ENCODE data around the gene SLC24A3.

DNA sequence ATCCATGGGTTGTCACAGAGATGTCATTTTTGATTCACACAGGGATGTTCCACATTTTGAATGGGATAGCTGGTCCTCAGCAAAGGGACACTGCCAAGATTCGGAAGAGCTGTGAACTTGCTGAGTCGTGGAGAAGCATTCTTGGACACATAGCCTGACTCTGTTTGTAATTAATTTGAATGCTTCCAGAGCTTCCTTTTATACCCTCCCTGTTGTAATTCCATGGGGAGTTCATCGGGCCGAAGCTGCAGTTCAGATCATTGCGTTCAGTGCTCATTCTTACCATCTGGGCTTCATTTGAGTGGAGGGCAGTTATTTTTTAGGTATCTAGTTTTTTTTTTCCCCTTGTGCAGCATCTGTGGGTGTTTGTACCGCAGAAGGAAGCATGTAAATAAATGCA is 126.5 kb downstream of the SLC24A3 start:
- no peak for TF ChIP-seq POLR2A (IDR thresholded peaks at IDR 0.05)
- TF ChIP-seq, protein P1, sequence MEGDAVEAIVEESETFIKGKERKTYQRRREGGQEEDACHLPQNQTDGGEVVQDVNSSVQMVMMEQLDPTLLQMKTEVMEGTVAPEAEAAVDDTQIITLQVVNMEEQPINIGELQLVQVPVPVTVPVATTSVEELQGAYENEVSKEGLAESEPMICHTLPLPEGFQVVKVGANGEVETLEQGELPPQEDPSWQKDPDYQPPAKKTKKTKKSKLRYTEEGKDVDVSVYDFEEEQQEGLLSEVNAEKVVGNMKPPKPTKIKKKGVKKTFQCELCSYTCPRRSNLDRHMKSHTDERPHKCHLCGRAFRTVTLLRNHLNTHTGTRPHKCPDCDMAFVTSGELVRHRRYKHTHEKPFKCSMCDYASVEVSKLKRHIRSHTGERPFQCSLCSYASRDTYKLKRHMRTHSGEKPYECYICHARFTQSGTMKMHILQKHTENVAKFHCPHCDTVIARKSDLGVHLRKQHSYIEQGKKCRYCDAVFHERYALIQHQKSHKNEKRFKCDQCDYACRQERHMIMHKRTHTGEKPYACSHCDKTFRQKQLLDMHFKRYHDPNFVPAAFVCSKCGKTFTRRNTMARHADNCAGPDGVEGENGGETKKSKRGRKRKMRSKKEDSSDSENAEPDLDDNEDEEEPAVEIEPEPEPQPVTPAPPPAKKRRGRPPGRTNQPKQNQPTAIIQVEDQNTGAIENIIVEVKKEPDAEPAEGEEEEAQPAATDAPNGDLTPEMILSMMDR (IDR thresholded peaks at IDR 0.05): no peak

All from sigmoid colon (tissue), 3 donors.